Activated effector memory CD4-positive, alpha-beta T cell treated with anti-CD3 and anti-CD28 coated beads, Interleukin-2, amount 50 U/mL, for 16 hours (primary cell): ENCODE results near the gene ADCY3.
A peak's percentile ranks its signal among the peaks of the same experiment; 100 is the strongest.

Experiments used
- DNase-seq: peaks from one replicate; pipeline ENCODE4 v3.0.0-alpha.2; 2020

The ADCY3 gene

GRCh38 chr2:24899361-24899910 is 20.6 kb downstream of the ADCY3 start:
- DNase-seq = peak; percentile 47

- DNase-seq = peak; percentile 21
Measured at GRCh38 chr2:24898122-24899109, 21.6 kb downstream of the ADCY3 start.

GRCh38 chr2:24894750-24895149 is 25.3 kb downstream of the ADCY3 start:
- no peak for DNase-seq

DNA sequence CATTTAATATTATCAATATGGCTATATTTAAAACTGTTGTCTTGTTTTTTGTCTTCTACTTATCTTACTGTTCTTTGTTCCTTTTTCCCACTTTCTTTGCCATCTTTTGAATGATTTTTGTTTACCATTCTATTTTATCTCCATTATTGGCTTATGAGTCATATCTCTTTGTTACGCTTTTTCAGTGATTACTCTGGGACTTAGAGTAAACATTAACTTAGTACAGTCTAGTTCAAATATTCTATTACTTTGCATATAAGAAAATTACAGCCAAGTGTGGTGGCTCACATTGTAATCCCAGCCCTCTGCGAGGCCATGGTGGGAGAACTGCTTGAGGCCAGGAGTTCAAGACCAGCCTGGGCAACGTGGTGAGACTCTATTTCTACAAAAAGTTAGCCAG is 26.1 kb downstream of the ADCY3 start:
- DNase-seq = peak; percentile 1

GRCh38 chr2:24892928-24893327 is 27.1 kb downstream of the ADCY3 start:
- DNase-seq = peak; percentile 0

- no peak for DNase-seq
Measured at GRCh38 chr2:24891201-24891600, 28.8 kb downstream of the ADCY3 start.

- DNase-seq = no peak
Measured at GRCh38 chr2:24889221-24889620, 30.8 kb downstream of the ADCY3 start.

GRCh38 chr2:24888177-24888576 is 31.9 kb downstream of the ADCY3 start:
- no peak for DNase-seq

GRCh38 chr2:24887307-24887874 is 32.6 kb downstream of the ADCY3 start:
- DNase-seq = no peak

DNA sequence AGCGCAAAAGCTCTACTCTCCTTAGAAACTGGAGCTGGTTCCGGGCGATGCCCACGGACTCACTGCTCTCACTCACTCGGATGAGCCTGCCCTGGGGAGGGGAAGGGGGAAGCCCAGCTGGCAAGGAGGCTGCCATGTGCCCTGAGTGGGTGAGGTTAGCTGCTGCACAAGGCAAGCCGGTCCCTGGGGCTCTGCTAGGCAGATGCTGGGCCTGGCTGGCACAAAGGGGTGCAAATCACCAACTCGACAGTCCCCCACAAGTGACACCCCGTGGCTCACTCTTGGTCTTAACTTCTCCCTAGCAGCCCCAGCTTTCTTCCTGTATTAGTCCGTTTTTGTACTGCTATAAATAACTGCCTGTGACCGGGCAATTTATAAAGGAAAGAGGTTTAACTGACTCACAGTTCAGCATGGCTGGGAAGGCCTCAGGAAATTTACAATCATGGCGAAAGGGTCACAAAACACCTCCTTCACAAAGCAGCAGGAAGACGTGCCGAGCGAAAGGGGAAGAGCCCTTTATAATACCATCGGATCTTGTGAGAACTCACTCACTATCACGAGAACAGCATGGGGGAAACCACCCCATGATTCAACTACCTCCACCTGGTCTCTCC is 33.2 kb downstream of the ADCY3 start:
- no peak for DNase-seq

DNA sequence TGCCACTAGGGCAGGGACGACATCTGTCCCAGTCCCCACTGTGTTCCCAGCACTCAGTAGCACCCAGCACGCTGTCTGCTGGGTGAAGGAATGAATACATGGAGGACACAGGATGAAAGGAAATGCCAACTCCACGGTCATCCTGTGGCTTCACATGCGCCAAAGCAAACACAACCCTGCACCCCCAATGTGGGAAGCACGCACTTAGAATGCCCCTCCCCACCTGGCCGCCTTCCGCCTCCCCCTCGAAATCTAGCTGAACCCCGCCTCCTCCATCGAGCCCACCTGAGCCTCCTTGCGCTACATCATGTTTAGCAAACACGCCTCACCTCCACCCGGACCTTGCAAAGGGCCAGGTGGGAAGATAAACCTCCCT is 33.9 kb downstream of the ADCY3 start:
- no peak for DNase-seq

- DNase-seq = no peak
Measured at GRCh38 chr2:24885221-24886125, 34.6 kb downstream of the ADCY3 start.

- no peak for DNase-seq
Measured at GRCh38 chr2:24883946-24884345, 36.1 kb downstream of the ADCY3 start.

- no peak for DNase-seq
Measured at GRCh38 chr2:24881623-24882022, 38.4 kb downstream of the ADCY3 start.

DNA sequence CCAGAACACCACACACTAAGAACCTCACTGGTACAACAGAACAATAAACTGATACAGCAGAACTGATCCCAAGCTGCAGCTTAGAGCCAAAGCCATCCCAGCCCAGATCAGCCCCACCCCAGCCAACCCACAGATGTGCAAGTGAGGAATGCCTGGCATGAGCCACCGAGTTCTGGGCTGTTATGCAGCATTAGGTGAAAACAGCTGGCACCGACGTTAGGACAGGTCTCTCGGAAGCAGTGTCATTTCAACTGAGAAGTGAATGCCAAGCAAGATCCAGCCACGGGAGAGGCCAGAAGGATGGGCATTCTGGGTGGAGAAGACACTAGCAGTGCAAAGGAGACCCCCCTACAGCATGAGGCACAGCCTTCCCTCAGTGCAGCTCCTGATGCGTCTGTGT is 38.9 kb downstream of the ADCY3 start:
- DNase-seq = no peak

DNA sequence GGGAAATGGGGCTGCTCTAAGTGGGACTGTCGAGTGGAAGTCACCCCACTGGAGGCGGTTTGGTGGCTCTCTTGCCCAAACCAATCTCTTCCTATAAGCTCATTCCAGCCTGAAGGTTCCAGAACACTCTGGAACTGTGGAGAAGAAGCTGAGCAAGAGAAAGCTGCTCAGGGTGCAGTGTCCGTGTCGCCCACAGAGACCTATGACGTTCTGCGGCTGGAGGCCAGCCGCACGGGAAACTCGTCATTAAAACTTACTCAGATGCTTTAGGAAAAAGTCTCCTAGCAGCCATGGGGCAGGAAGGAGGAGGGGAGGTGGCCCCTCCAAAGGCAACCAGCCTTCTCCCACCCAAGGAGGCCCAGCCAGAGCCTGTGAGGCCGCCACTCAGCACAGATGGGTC is 41.7 kb downstream of the ADCY3 start:
- no peak for DNase-seq

DNA sequence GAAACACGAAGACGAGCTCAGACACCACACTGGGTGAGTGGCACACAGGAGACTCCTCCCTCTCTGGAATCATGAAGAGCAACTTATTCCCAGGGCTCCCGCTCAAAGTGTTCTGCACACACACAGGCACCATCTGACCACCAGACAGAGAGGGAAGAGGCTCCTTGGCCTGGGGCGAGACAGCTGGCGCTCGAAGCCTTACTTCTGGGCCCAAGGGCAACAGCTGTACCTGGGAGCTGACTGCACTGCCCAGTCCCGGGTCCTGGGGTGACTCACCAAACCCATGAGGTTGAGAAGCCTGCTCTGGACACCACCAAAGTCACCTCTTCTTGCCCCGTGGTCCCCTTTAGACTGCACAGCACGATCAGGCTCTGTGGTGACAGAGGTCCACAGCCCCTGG is 42.4 kb downstream of the ADCY3 start:
- no peak for DNase-seq

GRCh38 chr2:24877067-24877466 is 43.0 kb downstream of the ADCY3 start:
- DNase-seq = no peak

GRCh38 chr2:24875901-24876300 is 44.1 kb downstream of the ADCY3 start:
- DNase-seq = no peak

- DNase-seq = no peak
Measured at GRCh38 chr2:24875272-24875671, 44.8 kb downstream of the ADCY3 start.

DNA sequence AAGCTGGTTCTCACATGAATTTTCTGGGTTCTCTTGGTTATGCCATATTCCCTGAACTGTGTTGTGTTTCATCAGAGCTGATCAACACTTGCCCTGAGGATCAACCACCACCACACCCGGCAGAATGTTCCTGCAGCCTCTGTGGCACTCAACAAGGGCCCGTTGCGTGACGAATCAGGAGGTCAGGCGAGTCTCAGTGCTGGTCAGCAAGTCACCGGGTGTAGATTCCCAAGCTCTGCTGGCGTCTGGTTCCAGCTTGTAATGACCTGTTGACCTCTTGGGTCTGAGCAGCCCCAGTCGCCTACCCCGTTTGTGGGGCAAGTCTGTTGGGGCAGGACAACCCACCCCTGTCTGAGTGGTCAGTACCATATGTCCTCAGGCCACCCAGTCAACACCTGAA is 46.0 kb downstream of the ADCY3 start:
- DNase-seq = no peak

DNA sequence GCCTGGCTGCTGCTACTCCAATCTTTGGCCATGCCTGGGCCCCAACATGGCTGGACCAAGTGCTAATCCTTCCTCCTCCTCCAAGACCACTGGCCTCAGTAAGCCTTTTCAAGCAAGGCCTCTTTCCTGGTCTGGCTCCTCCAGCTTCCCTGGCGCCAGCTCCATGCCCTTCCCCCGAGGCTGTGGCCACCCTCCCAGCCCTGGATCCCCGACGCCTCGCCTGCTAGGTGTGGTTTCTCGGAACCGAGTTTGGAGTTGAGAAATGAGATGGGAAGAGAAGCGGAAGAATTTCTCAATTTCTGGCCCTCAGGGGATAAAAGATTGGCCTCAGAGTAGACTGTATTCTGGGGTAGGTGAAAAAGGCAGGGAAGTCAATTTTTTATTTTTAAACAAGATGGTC is 46.4 kb downstream of the ADCY3 start:
- DNase-seq = no peak
